Activated T-helper 9 cell treated with anti-CD3 and anti-CD28 coated beads, Interleukin-2, amount 50 U/mL, for 16 hours (primary cell): Measurements from ENCODE around the gene FAM135A.
"Not testable (repeated sequence)": the region's sequence is repeated elsewhere in the genome, so short reads cannot be mapped to it uniquely, and the experiment has no call there.

ENCODE experiments used
- DNase-seq: peaks from one replicate; pipeline ENCODE4 v3.0.0-alpha.2; 2020; ENCODE audit warnings: low read depth

FAM135A gene

DNA sequence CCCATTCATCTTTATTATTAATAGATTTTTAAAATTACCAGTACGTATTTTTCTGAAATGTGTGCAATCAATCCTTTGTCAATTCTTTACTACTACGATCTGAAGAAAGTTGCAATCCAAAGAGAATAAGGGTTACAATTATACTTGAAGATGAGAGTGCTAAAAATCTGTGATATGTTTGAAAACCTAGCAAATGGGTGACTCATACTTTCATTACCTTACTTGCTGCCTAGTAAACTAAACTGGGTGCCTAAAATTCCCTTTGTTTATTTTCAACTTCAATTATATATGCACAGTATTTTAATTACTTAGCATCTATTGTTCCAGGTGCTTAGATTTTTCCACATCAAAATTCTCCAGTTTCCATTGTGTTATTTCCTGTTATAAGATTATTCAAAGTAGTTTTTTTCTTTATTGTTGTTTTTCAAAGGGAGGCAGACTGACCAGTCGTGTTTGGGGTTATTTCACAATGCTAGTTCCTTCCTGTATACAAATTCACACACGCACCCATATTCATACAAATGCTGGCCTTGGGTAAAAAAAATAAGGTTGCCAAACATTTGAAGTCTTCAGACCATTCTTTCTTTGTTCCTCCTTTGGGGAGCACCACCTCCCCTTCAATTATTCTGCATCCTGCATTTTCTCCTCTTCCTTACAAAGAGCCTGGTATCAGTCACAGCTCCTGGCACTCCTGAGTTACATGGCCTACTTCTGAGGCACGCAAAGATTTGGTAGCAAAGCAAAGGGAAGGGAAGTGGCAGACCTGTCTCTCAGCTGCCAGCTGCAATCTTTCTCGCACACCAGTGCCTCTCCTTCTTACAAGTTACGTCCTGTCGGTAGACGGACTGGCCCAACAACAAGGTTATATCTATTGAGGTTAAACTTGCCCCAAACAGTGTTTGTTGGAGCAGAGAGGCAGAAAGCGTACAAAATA is 16.2 kb upstream of the FAM135A start:
- DNase-seq, result no peak

DNA sequence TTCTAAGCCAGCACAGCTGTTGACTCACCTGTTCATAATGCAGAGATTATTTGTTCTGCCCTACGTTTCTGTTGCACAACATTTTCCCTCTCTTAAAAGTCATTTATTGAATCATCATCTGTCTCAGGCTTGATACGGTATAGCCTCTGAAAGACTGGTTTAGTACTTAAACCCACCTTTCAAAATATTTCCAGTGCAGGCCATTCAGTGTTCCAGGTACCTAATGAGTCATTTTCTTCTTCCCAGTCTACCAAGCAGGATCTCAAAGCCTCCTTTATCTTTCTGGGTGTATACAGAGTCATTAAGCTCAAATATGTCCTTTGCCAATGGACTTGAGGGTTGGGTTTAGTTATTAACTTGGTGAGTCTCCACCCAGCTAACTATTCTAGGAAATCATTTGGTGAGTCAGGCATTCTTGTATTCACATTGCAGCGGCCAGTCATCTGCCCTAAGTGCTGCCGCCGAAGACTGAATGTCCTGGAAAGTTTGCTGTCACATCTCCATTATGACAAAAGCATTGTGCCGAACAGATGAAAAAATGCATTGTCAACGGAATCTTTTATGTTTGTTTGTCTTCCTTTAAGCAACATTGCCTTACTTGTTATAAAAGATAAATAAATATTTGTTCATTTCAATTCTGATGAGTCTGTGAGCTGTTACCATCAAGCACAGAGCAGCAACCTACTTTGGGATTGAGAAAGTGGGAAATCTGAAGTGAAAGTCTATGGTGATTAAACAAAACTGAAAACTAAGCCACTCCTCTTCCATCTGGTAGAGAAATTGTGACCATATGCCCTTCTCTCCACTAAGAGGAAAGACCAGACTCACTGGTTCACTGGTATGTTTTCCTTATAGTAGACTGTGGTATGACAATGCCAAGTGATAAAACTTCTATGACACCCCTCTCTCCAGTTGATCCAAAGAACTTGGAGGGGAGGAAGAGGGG is 14.3 kb upstream of the FAM135A start:
- no peak for DNase-seq

- no peak for DNase-seq
Observed at GRCh38 chr6:70404658-70405057, 8.7 kb upstream of the FAM135A start.

GRCh38 chr6:70409216-70409615 is 4.1 kb upstream of the FAM135A start:
- DNase-seq, result no peak

GRCh38 chr6:70411542-70412251 is 1.6 kb upstream of the FAM135A start:
- no peak for DNase-seq

- no peak for DNase-seq
Observed at GRCh38 chr6:70412252-70413113, 825 bp upstream of the FAM135A start.

DNA sequence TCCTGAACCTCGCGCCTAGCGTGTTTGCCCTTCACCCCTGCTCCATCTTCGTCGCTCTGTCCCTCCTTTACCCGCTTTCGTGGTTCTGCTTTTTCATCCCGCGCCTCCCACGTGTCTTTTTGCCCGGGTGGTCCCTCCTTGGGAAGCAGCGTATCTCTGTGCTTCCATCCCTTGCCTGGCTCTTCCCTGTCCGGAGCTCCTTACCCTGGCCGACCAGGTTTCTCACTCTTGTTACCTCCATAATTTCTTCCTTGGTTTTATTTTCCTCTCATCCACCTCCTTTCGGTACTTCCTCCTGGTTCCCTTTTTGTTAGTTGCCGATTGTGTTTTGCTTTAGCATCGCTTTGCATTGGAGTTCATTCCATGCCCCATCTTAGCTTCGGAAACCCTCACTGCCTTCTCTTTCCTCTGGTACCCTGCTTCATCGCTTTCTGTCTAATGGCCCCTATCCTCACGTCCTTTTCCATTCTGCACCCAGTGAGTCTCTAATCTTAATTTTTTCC is 735 bp downstream of the FAM135A start:
- no peak for DNase-seq

GRCh38 chr6:70414813-70415212 is 1.5 kb downstream of the FAM135A start:
- DNase-seq, result no peak

DNA sequence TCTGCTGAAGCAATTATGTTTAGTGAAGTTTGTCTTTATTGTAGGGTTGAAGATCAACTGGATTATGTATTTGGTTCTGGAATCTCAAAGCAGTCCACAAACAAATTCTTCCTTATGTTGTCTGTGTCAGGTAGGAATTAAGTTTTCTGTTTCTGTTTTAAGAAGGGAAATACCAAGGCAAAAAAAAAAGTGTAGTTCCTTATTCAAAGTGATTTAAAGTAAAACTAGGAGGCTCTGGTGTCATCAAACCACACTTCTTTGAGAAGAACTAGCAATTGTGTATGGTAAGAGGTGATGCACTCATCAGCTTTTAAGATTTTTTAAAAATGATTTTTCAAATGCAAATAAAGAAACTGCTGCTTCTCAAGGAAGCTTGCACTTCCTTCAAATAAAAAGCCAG is 1.9 kb downstream of the FAM135A start:
- no peak for DNase-seq

DNA sequence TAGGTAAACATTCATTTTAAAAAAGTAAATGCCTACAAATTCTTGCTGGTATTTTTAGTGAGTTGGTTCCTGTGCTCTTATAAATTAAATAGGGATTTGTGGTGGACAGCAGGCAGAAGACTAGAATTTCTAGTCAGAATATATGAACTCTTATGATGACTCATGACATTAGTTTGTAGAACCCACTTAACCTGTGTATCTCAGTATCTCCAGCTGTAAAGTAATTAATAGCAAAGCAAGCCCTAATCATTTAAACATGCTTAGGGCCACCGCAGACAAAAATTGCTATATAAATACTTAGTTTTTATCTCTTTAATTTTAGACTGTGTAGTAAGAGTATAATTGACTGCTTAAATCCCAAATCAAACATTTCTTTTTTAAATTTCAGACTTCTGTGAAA is 2.4 kb downstream of the FAM135A start:
- DNase-seq, result no peak

- no peak for DNase-seq
Observed at GRCh38 chr6:70421509-70421908, 8.2 kb downstream of the FAM135A start.

DNA sequence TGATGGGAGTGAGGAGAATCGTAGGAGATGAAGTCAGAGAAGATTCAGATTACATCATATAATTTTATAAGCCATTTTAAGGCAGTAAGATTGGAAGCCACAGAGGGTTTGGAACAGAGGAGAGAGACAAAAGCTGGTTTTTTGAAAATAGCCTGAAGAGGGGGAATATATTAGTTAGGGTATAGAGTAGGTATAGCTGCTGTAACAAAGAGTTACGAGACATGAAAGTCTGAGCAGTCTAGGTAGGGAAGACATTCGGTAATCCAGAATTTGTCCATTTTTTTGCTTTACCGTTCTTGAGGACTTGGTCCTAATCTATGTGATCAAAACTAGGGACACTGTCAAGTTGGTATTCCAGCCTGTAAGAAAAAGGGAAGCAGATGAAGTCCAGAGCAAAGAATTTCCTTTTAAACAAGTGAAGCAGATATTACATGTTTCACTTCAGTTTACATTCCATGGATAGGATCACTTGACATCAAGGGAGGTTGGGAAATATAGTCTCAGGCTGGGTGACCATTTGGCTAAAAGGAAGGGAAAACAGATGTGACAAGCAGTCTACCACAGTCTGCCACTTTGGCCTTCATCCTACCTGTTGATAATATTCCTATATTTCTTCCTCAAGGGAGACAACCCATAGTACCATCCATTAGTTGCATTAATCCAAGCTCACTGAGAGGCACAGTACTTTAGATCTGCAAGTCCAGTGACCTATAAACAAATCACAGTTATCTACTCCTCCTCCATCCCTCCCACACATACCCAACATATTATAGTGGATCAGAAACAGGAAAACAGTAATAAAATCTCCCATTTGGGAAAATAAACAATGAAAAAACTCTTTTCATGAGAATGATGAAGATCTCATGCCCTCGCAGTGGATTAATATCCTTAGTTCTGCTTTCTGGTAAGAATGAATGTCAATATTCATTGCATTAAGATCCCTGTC is 10.2 kb downstream of the FAM135A start:
- no peak for DNase-seq

- no peak for DNase-seq
Observed at GRCh38 chr6:70424291-70424690, 11.0 kb downstream of the FAM135A start.

DNA sequence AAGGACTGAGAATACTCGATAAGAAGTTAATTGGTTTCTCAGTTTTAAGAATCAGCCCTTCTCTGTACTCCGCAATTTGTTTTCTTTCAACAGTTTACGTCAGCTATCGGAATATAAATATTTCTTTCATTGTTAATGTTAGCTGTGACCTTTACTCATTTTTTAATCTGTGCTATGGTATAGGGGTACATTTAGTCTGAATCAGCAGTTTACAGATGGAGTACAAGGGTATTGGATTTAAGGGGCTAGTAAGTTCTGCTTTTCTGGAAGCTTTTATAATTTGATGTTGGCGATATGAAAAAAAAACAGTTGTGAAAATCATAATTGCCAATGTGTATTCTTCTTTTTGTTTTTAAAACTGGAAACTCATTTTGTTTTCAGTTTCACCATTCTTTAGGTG is 23.0 kb downstream of the FAM135A start:
- no peak for DNase-seq

GRCh38 chr6:70445001-70445400 is 31.7 kb downstream of the FAM135A start:
- no peak for DNase-seq

GRCh38 chr6:70447343-70448070 is 34.2 kb downstream of the FAM135A start:
- DNase-seq, result not testable (repeated sequence)

GRCh38 chr6:70453899-70454298 is 40.6 kb downstream of the FAM135A start:
- not testable (repeated sequence) for DNase-seq

GRCh38 chr6:70456735-70457134 is 43.4 kb downstream of the FAM135A start:
- no peak for DNase-seq

- no peak for DNase-seq
Observed at GRCh38 chr6:70459235-70459634, 45.9 kb downstream of the FAM135A start.
